HepG2 (cell line): ENCODE data around the gene THEM5. TPM values are rescaled to one million over a fixed set of nuclear protein-coding genes. Genes with fewer than 3 reads are reported as not detected.

Experiments used
- ATAC-seq: fragments of 200-7000 bp; cut with Tn5 transposase; 3 replicates; pipeline ENCODE4 v1.9.1; 2020; ENCODE audit warnings: mild to moderate bottlenecking, moderate library complexity
- BruUV-seq: library from RNA; stranded (reverse); fragments of 400-500 nt; replicated peaks from 2 replicates; lab custom pipeline; 2021; lab: Mats Ljungman, UMichigan
- CTCF ChIA-PET: fragments of 300-600 bp; formaldehyde crosslinking; extraction: SDS; loops from one replicate; lab custom pipeline; 2021; ENCODE audit warnings: low total read pairs, inconsistent platforms, low intra/inter-chr PET ratio; lab: Yijun Ruan, JAX
- POLR2A ChIA-PET: fragments of 350-600 bp; sonication (Branson Sonifier 250); formaldehyde crosslinking; loops from one replicate; lab custom pipeline; 2020; ENCODE audit warnings: antibody characterized with exemption, inconsistent platforms; lab: Yijun Ruan, JAX
- DNase-seq: peaks from one replicate; pipeline ENCODE4 v3.0.0-alpha.2; 2015; ENCODE audit warnings: low spot score
- FAIRE-seq: peaks from 3 replicates; lab custom pipeline; 2011; peaks lifted over from hg19 to GRCh38; lab: Jason Lieb, UNC
- H2AFZ ChIP-seq: one replicate; pipeline ENCODE4 v1.6.1; 2011; ENCODE audit warnings: low read length, inconsistent platforms
- H3K27ac ChIP-seq: fragments of 300-600 bp; 3 replicates; pipeline ENCODE4 v1.8.0; 2011; ENCODE audit warnings: mixed run types, mild to moderate bottlenecking, mixed read lengths, low read length, inconsistent platforms; ENCODE audit not compliant: insufficient read depth; ENCODE audit errors: extremely low read length
- H3K27me3 ChIP-seq, 2 experiments: fragments of 200-600 bp in 1 of 2; 2 replicates in 1 of 2; 3 replicates in 1 of 2; pipeline versions ENCODE4 v1.6.0 to v1.8.0; 2011; ENCODE audit warnings: low read length in 2 of 2, mild to moderate bottlenecking in 2 of 2, moderate library complexity in 2 of 2, inconsistent platforms in 1 of 2; ENCODE audit not compliant: insufficient read depth in 2 of 2, control insufficient read depth in 1 of 2
- H3K36me3 ChIP-seq, 2 experiments: fragments of 200-600 bp in 1 of 2; replicated peaks in 1 of 2; 2 replicates in 1 of 2; 3 replicates in 1 of 2; pipeline versions ENCODE4 v1.5.1 to v1.8.0; 2011; ENCODE audit warnings: low read length in 2 of 2, inconsistent platforms in 1 of 2; ENCODE audit not compliant: insufficient read depth in 2 of 2, control insufficient read depth in 1 of 2
- H3K4me1 ChIP-seq: 2 replicates; pipeline ENCODE4 v1.5.1; 2012; ENCODE audit warnings: low read length, inconsistent platforms; ENCODE audit not compliant: insufficient read depth
- H3K4me2 ChIP-seq: 2 replicates; pipeline ENCODE4 v1.6.0; 2011; ENCODE audit warnings: low read depth, low read length, inconsistent platforms
- H3K4me3 ChIP-seq, 3 experiments: fragments of 200-600 bp in 1 of 3; sonication (generic), shearing (Covaris generic) in 1 of 3; replicated peaks in 1 of 3; 2 replicates each; pipeline ENCODE4 v1.5.1; 2011 to 2016; ENCODE audit warnings: low read length in 3 of 3, inconsistent platforms in 2 of 3, low read depth in 2 of 3, mild to moderate bottlenecking in 2 of 3, control low read depth in 1 of 3, mixed read lengths in 1 of 3; ENCODE audit not compliant: insufficient read depth in 1 of 3
- H3K79me2 ChIP-seq: one replicate; pipeline ENCODE4 v1.6.1; 2011; ENCODE audit warnings: low read length, inconsistent platforms; ENCODE audit not compliant: insufficient read depth
- H3K9ac ChIP-seq: 2 replicates; pipeline ENCODE4 v1.6.0; 2011; ENCODE audit warnings: mild to moderate bottlenecking, low read depth, low read length, inconsistent platforms; ENCODE audit not compliant: insufficient read depth
- H3K9me3 ChIP-seq: 2 replicates; pipeline ENCODE4 v1.5.1; 2012; ENCODE audit warnings: mild to moderate bottlenecking, low read length
- H4K20me1 ChIP-seq: 2 replicates; pipeline ENCODE4 v1.6.0; 2011; ENCODE audit warnings: inconsistent platforms, mild to moderate bottlenecking, low read length, moderate library complexity; ENCODE audit not compliant: insufficient read depth
- DPF2 ChIP-seq: sonication (generic); formaldehyde crosslinking; IDR thresholded peaks from 2 replicates; pipeline ENCODE4 v1.4.0; 2020; ENCODE audit warnings: mild to moderate bottlenecking, low read depth, missing genetic modification reagents, borderline replicate concordance
- HDAC6 ChIP-seq: fragments of 200-600 bp; sonication (generic); IDR thresholded peaks from 2 replicates; pipeline ENCODE4 v1.7.0; 2017; ENCODE audit warnings: mild to moderate bottlenecking, antibody characterized with exemption, low read length, low read depth
- HMG20B ChIP-seq: conservative IDR thresholded peaks from 2 replicates; pipeline ENCODE4 v1.6.1; 2016; ENCODE audit warnings: missing genetic modification reagents, missing compliant biosample characterization
- HNRNPK ChIP-seq: fragments of 200-400 bp; formaldehyde crosslinking; IDR thresholded peaks from 2 replicates; pipeline ENCODE4 v1.6.1; 2018; ENCODE audit warnings: low read length, low read depth, moderate library complexity, mild to moderate bottlenecking; ENCODE audit not compliant: poor library complexity, severe bottlenecking
- MAFK ChIP-seq, 2 experiments: IDR thresholded peaks in 1 of 2; conservative IDR thresholded peaks in 1 of 2; 2 replicates each; pipeline ENCODE4 v1.6.1; 2011; ENCODE audit warnings: improper control_type of control experiment in 2 of 2, low read length in 2 of 2
- NFRKB ChIP-seq: fragments of 450-650 bp; IDR thresholded peaks from 2 replicates; pipeline ENCODE4 v1.6.1; 2017
- PAWR ChIP-seq: sonication (generic); formaldehyde crosslinking; IDR thresholded peaks from 2 replicates; pipeline ENCODE4 v1.4.0; 2020; ENCODE audit warnings: missing genetic modification reagents, mild to moderate bottlenecking, borderline replicate concordance
- PRDM4 ChIP-seq: sonication (generic); formaldehyde crosslinking; IDR thresholded peaks from 2 replicates; pipeline ENCODE4 v1.9.0; 2021; ENCODE audit warnings: missing genetic modification reagents, borderline replicate concordance
- XBP1 ChIP-seq: sonication (generic); formaldehyde crosslinking; IDR thresholded peaks from 2 replicates; pipeline ENCODE4 v1.5.0; 2020; ENCODE audit warnings: missing genetic modification reagents
- ZBTB38 ChIP-seq: sonication (generic); formaldehyde crosslinking; IDR thresholded peaks from 2 replicates; pipeline ENCODE4 v1.5.1; 2020; ENCODE audit warnings: mild to moderate bottlenecking, missing genetic modification reagents
- ZFP90 ChIP-seq: sonication (generic); formaldehyde crosslinking; IDR thresholded peaks from 2 replicates; pipeline ENCODE4 v1.8.0; 2022; ENCODE audit warnings: missing genetic modification reagents, mild to moderate bottlenecking, inconsistent platforms, borderline replicate concordance
- ZIK1 ChIP-seq: sonication (generic); formaldehyde crosslinking; IDR thresholded peaks from 2 replicates; pipeline ENCODE4 v1.5.0; 2020; ENCODE audit warnings: mild to moderate bottlenecking, low read depth, missing genetic modification reagents, borderline replicate concordance
- ZNF20 ChIP-seq: sonication (generic); formaldehyde crosslinking; IDR thresholded peaks from 2 replicates; pipeline ENCODE4 v1.4.0; 2020; ENCODE audit warnings: mild to moderate bottlenecking, moderate library complexity, missing genetic modification reagents
- ZNF329 ChIP-seq: sonication (generic); formaldehyde crosslinking; IDR thresholded peaks from 2 replicates; pipeline ENCODE4 v1.9.0; 2021; ENCODE audit warnings: low read depth, mild to moderate bottlenecking, missing genetic modification reagents
- ZNF430 ChIP-seq: sonication (generic); formaldehyde crosslinking; IDR thresholded peaks from 2 replicates; pipeline ENCODE4 v1.9.0; 2021; ENCODE audit warnings: mild to moderate bottlenecking, missing genetic modification reagents
- ZNF543 ChIP-seq: sonication (generic); formaldehyde crosslinking; IDR thresholded peaks from 2 replicates; pipeline ENCODE4 v1.4.0; 2020; ENCODE audit warnings: mild to moderate bottlenecking, missing genetic modification reagents
- ZNF546 ChIP-seq: sonication (generic); formaldehyde crosslinking; conservative IDR thresholded peaks from 2 replicates; pipeline ENCODE4 v1.8.1; 2023; ENCODE audit warnings: mild to moderate bottlenecking, missing genetic modification reagents
- ZNF598 ChIP-seq: sonication (generic); formaldehyde crosslinking; IDR thresholded peaks from 2 replicates; pipeline ENCODE4 v1.5.1; 2020; ENCODE audit warnings: mild to moderate bottlenecking, missing genetic modification reagents, borderline replicate concordance
- ZNF674 ChIP-seq: sonication (generic); formaldehyde crosslinking; IDR thresholded peaks from 2 replicates; pipeline ENCODE4 v1.5.0; 2020; ENCODE audit warnings: low read depth, mild to moderate bottlenecking, missing genetic modification reagents
- ZNF792 ChIP-seq: IDR thresholded peaks from 2 replicates; pipeline ENCODE4 v1.6.1; 2016
- WGBS: methylation state at CpG from one replicate; pipeline ENCODE4 v1.1.6; 2017; ENCODE audit warnings: low lambda C conversion rate; 5-methylcytosine and 5-hydroxymethylcytosine counted together
- in situ Hi-C: cut with HindIII; loops from 2 replicates; pipeline ENCODE4 v1.10.0; 2017; ENCODE audit warnings: low pct_unique_long_range_greater_than_20kb; ENCODE audit not compliant: extremely low pct_ligation_motif_present
- intact Hi-C: fragments of 100-400 bp; cut with micrococcal nuclease; formaldehyde crosslinking; loops from one replicate; pipeline ENCODE4 v1.10.0; 2022; ENCODE audit not compliant: unreplicated experiment
- polyA plus RNA-seq, 8 experiments: library from polyadenylated mRNA; depleted of rRNA in 3 of 8; stranded (reverse) in 7 of 8; unstranded in 1 of 8; fragments of >200 nt; fragmentation: Illumina TruSeq in 4 of 8; extraction: Trizol in 4 of 8; gene quantifications; 2 replicates each; pipeline versions ENCODE4 v1.2.1 to v1.2.3, GENCODE V29; 2011 to 2016; ENCODE audit warnings: low read depth in 4 of 8, missing spikeins in 1 of 8, mixed read lengths in 1 of 8; ENCODE audit not compliant: insufficient read depth in 1 of 8
- total RNA-seq, 5 experiments: library from RNA; depleted of rRNA; stranded (reverse); fragments of >200 nt; fragmentation: Illumina TruSeq; extraction: Trizol; gene quantifications; 2 replicates each; pipeline ENCODE4 v1.2.3, GENCODE V29; 2016; ENCODE audit warnings: low read depth in 1 of 5

THEM5 gene
- total and polyA plus RNA-seq, 2 of the 13 experiments (the other 11 are each of a cell fraction or from before 2014, with no cell fraction given), result not detected

DNA sequence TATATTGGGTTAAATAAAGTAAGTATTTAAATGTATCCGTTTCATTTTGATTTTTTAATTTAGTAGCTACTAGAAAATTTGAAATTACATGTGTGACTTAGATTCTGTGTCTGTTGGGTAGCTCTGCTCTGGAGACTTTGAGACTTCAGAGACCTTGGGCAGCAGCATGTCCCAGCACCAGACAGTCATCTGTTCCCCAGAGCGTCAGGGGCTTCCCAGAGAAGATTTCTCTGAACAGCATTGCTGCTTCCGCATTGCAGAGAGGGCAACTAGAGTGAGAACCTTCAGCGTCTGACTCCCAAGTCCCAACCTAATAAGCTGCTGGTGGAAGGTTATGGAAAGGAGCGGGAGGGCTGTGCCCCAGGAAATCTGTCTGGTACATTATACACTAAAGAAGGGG is 54.9 kb downstream of the THEM5 start:
- POLR2A ChIA-PET, result no interaction called here

More for the DNA sequence above, 54.9 kb downstream of the THEM5 start:
- 85% methylated on average over 2 of the region's 5 CpGs for WGBS
- Histone ChIP-seq H2AFZ (no peak overlapping the region), H3K9me3 (no peaks in the 10 kb centered on the region), H3K36me3 (no peaks in the 10 kb centered on the region; a peak in 1 of 5 replicates), H3K4me2 (no peak overlapping the region), H3K4me1 (no peaks in the 10 kb centered on the region), H3K27me3 (peaks cover 0 to 3% of the 10 kb centered on the region in 2 experiments; a peak in 2 of 5 replicates), H3K27ac (no peak overlapping the region), H3K4me3 (no peak overlapping the region), H3K79me2 (no peaks in the 10 kb centered on the region), H4K20me1 (no peaks in the 10 kb centered on the region), H3K9ac (no peak overlapping the region)
- TF ChIP-seq ZNF329 (no peak), ZFP90 (CRISPR knock-in tag) (no peak), ZNF546 (CRISPR knock-in tag) (no peak), ZIK1 (no peak), ZBTB38 (CRISPR knock-in tag) (no peak), ZNF792 (CRISPR knock-in tag) (no peak), ZNF20 (CRISPR knock-in tag) (no peak), ZNF598 (no peak), MAFK (conservative IDR thresholded peaks at IDR 0.05 in 1 of 2, IDR thresholded peaks at IDR 0.05 in 1 of 2; ENCODE audit: low read length in 2 of 2) (no peak), NFRKB (no peak), PAWR (CRISPR knock-in tag) (no peak), ZNF674 (CRISPR knock-in tag) (no peak), ZNF430 (CRISPR knock-in tag) (no peak), HMG20B (CRISPR knock-in tag) (no peak), HDAC6 (no peak), XBP1 (CRISPR knock-in tag) (no peak), DPF2 (CRISPR knock-in tag) (no peak), ZNF543 (CRISPR knock-in tag) (no peak), PRDM4 (CRISPR knock-in tag) (no peak), HNRNPK (no peak)
- in situ Hi-C loops, result no loop called here
- ATAC-seq (no peak), FAIRE-seq (no peak), DNase-seq (no peak)
- intact Hi-C loops, result no loop called here
- CTCF ChIA-PET, result no interaction called here
- BruUV-seq, result no TSS peak
